Measurements from ENCODE around the gene MANF.

MANF gene

GRCh38 chr3:51390246-51391074 lies 5.4 kb downstream of the MANF start:
- DNase-seq = no peak

- DNase-seq = peak; percentile 98
Measured at GRCh38 chr3:51391075-51391565, 6.0 kb downstream of the MANF start, which contains the start of gene RBM15B. Gene RBM15B (plus strand): TSS chr3:51391285. CDS start chr3:51391400, 115 bp downstream.

- DNase-seq = peak; percentile 48
Measured at GRCh38 chr3:51391566-51392354, 6.7 kb downstream of the MANF start.

- DNase-seq = no peak
Measured at GRCh38 chr3:51392355-51393133, 7.5 kb downstream of the MANF start.

- no peak for DNase-seq
Measured at GRCh38 chr3:51393134-51393495, 8.0 kb downstream of the MANF start.

GRCh38 chr3:51393564-51393963 lies 8.5 kb downstream of the MANF start:
- DNase-seq = no peak

GRCh38 chr3:51394541-51394940 lies 9.4 kb downstream of the MANF start:
- DNase-seq = no peak

GRCh38 chr3:51395493-51396213 lies 10.6 kb downstream of the MANF start:
- no peak for DNase-seq

- no peak for DNase-seq
Measured at GRCh38 chr3:51396401-51396800, 11.3 kb downstream of the MANF start.

- no peak for DNase-seq
Measured at GRCh38 chr3:51397392-51397791, 12.3 kb downstream of the MANF start.

GRCh38 chr3:51398595-51399310 lies 13.7 kb downstream of the MANF start:
- no peak for DNase-seq

GRCh38 chr3:51400166-51400565 lies 15.1 kb downstream of the MANF start:
- DNase-seq = no peak

GRCh38 chr3:51401735-51402134 lies 16.6 kb downstream of the MANF start:
- DNase-seq = no peak

GRCh38 chr3:51403675-51404074 lies 18.6 kb downstream of the MANF start:
- DNase-seq = no peak

- no peak for DNase-seq
Measured at GRCh38 chr3:51408021-51408420, 22.9 kb downstream of the MANF start.

- no peak for DNase-seq
Measured at GRCh38 chr3:51408813-51409212, 23.7 kb downstream of the MANF start.

GRCh38 chr3:51422211-51422610 lies 37.1 kb downstream of the MANF start:
- DNase-seq = no peak

GRCh38 chr3:51426921-51427320 lies 41.8 kb downstream of the MANF start:
- no peak for DNase-seq

- DNase-seq = no peak
Measured at GRCh38 chr3:51429138-51429537, 44.0 kb downstream of the MANF start.

- DNase-seq = no peak
Measured at GRCh38 chr3:51434110-51434509, 49.0 kb downstream of the MANF start.

GRCh38 chr3:51434746-51435327 lies 49.7 kb downstream of the MANF start:
- peak; percentile 70 for DNase-seq
